HG03378 (cell line): ENCODE measurements around the gene SERPINA6.
"Not testable (repeated sequence)": the region's sequence is repeated elsewhere in the genome, so short reads cannot be mapped to it uniquely, and the experiment has no call there.

ENCODE experiments used
- ATAC-seq: cut with Tn5 transposase; IDR thresholded peaks from one replicate; pipeline ENCODE4 v1.9.1; 2021; ENCODE audit warnings: mild to moderate bottlenecking, moderate library complexity; ENCODE audit not compliant: unreplicated experiment

Gene SERPINA6

GRCh38 chr14:94292872-94293577 is 30.1 kb downstream of the SERPINA6 start, which contains the start of gene SERPINA10:
Gene SERPINA10 (minus strand): TSS chr14:94293268. CDS start chr14:94290593, 2,675 bp downstream.
- no peak for ATAC-seq

- ATAC-seq: no peak
Observed at GRCh38 chr14:94292526-94292871, 30.6 kb downstream of the SERPINA6 start.

GRCh38 chr14:94291906-94292525 is 31.1 kb downstream of the SERPINA6 start:
- no peak for ATAC-seq

- ATAC-seq: no peak
Observed at GRCh38 chr14:94291159-94291905, 31.8 kb downstream of the SERPINA6 start.

GRCh38 chr14:94290197-94290596 is 32.9 kb downstream of the SERPINA6 start:
- ATAC-seq: no peak

- no peak for ATAC-seq
Observed at GRCh38 chr14:94288610-94289465, 34.3 kb downstream of the SERPINA6 start.

- ATAC-seq: no peak
Observed at GRCh38 chr14:94285158-94285557, 38.0 kb downstream of the SERPINA6 start.

- ATAC-seq: no peak
Observed at GRCh38 chr14:94284221-94284620, 38.9 kb downstream of the SERPINA6 start.

GRCh38 chr14:94282991-94283723 is 40.0 kb downstream of the SERPINA6 start:
- no peak for ATAC-seq

- no peak for ATAC-seq
Observed at GRCh38 chr14:94278731-94279130, 44.4 kb downstream of the SERPINA6 start.

GRCh38 chr14:94276898-94277561 is 46.1 kb downstream of the SERPINA6 start:
- not testable (repeated sequence) for ATAC-seq

- no peak for ATAC-seq
Observed at GRCh38 chr14:94269156-94269555, 54.0 kb downstream of the SERPINA6 start.

- ATAC-seq: not testable (repeated sequence)
Observed at GRCh38 chr14:94268582-94268981, 54.6 kb downstream of the SERPINA6 start.

GRCh38 chr14:94267352-94267751 is 55.8 kb downstream of the SERPINA6 start:
- ATAC-seq: no peak

- ATAC-seq: not testable (repeated sequence)
Observed at GRCh38 chr14:94264195-94264594, 58.9 kb downstream of the SERPINA6 start.
